Stimulated activated CD4-positive, alpha-beta T cell treated with anti-CD3 and anti-CD28 coated beads, Interleukin-4, amount 100 ng/mL, for 1 hour (primary cell): Measurements from ENCODE around the gene NAA50.

Experiments
- DNase-seq: peaks from one replicate; pipeline ENCODE4 v3.0.0-alpha.2; 2020

Gene NAA50

GRCh38 chr3:113685124-113685523, 60.9 kb downstream of the NAA50 start:
- DNase-seq = no peak

- DNase-seq = no peak
These were observed 61.7 kb downstream of the NAA50 start for GRCh38 chr3:113684271-113684819.

GRCh38 chr3:113678773-113679172, 67.3 kb downstream of the NAA50 start:
- DNase-seq = no peak

GRCh38 chr3:113677737-113678136, 68.3 kb downstream of the NAA50 start:
- DNase-seq = no peak

GRCh38 chr3:113676261-113676660, 69.8 kb downstream of the NAA50 start:
- DNase-seq = no peak

- no peak for DNase-seq
These were observed 72.5 kb downstream of the NAA50 start for GRCh38 chr3:113673593-113673992.

- DNase-seq = no peak
These were observed 78.0 kb downstream of the NAA50 start for GRCh38 chr3:113668015-113668414.
